ENCODE measurements around the gene NPAS3.

The NPAS3 gene

GRCh38 chr14:33343016-33343415 lies 404.3 kb downstream of the NPAS3 start:
- no peak for DNase-seq

- no peak for DNase-seq
Measured at GRCh38 chr14:33347796-33348195, 409.1 kb downstream of the NPAS3 start.

GRCh38 chr14:33348510-33348909 lies 409.8 kb downstream of the NPAS3 start:
- DNase-seq: no peak

GRCh38 chr14:33349871-33350270 lies 411.2 kb downstream of the NPAS3 start:
- DNase-seq: no peak

GRCh38 chr14:33350366-33350990 lies 411.8 kb downstream of the NPAS3 start:
- no peak for DNase-seq

GRCh38 chr14:33352821-33353220 lies 414.1 kb downstream of the NPAS3 start:
- no peak for DNase-seq

- DNase-seq: no peak
Measured at GRCh38 chr14:33356181-33356580, 417.5 kb downstream of the NPAS3 start.

- DNase-seq: no peak
Measured at GRCh38 chr14:33357225-33358010, 418.7 kb downstream of the NPAS3 start.

GRCh38 chr14:33359288-33359881 lies 420.7 kb downstream of the NPAS3 start:
- DNase-seq: no peak

GRCh38 chr14:33362934-33363333 lies 424.3 kb downstream of the NPAS3 start:
- DNase-seq: no peak

- no peak for DNase-seq
Measured at GRCh38 chr14:33363682-33364081, 425.0 kb downstream of the NPAS3 start.

- no peak for DNase-seq
Measured at GRCh38 chr14:33364466-33364865, 425.8 kb downstream of the NPAS3 start.

GRCh38 chr14:33369041-33369440 lies 430.4 kb downstream of the NPAS3 start:
- no peak for DNase-seq

GRCh38 chr14:33369972-33370371 lies 431.3 kb downstream of the NPAS3 start:
- peak; percentile 3 for DNase-seq

GRCh38 chr14:33370426-33370825 lies 431.7 kb downstream of the NPAS3 start:
- DNase-seq: no peak

- no peak for DNase-seq
Measured at GRCh38 chr14:33375196-33375595, 436.5 kb downstream of the NPAS3 start.

GRCh38 chr14:33375786-33376185 lies 437.1 kb downstream of the NPAS3 start:
- DNase-seq: no peak

- no peak for DNase-seq
Measured at GRCh38 chr14:33376510-33376909, 437.8 kb downstream of the NPAS3 start.

GRCh38 chr14:33377596-33378390 lies 439.1 kb downstream of the NPAS3 start:
- DNase-seq: no peak

GRCh38 chr14:33381717-33382116 lies 443.0 kb downstream of the NPAS3 start:
- DNase-seq: no peak

GRCh38 chr14:33386140-33386539 lies 447.5 kb downstream of the NPAS3 start:
- no peak for DNase-seq

- no peak for DNase-seq
Measured at GRCh38 chr14:33386781-33387180, 448.1 kb downstream of the NPAS3 start.

GRCh38 chr14:33390335-33390734 lies 451.7 kb downstream of the NPAS3 start:
- DNase-seq: no peak
